Measurements from ENCODE around the gene SLC15A3.

DNA sequence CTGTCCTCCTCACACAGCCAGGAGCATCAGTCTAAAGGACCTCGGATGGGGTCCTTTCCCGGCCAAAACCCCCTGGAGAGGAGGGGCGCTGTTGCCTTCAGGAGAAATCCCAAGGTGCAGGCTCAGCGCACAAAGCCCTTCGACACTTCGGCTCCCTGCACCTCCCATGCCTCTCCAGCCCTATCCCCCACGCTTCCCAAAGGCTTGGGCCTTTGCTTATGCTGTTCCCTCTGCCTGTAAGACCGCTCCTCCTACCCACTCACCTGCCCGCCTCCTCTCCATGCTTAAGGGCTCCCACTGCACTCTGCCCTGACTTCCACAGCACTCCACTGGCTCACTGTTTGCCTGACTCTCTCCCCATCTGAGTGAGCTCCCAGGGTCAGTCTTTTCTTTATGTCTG lies 13.5 kb downstream of the SLC15A3 start:
- TF ChIP-seq, protein P1, sequence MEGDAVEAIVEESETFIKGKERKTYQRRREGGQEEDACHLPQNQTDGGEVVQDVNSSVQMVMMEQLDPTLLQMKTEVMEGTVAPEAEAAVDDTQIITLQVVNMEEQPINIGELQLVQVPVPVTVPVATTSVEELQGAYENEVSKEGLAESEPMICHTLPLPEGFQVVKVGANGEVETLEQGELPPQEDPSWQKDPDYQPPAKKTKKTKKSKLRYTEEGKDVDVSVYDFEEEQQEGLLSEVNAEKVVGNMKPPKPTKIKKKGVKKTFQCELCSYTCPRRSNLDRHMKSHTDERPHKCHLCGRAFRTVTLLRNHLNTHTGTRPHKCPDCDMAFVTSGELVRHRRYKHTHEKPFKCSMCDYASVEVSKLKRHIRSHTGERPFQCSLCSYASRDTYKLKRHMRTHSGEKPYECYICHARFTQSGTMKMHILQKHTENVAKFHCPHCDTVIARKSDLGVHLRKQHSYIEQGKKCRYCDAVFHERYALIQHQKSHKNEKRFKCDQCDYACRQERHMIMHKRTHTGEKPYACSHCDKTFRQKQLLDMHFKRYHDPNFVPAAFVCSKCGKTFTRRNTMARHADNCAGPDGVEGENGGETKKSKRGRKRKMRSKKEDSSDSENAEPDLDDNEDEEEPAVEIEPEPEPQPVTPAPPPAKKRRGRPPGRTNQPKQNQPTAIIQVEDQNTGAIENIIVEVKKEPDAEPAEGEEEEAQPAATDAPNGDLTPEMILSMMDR (IDR thresholded peaks at IDR 0.05): no peak
- TF ChIP-seq POLR2A (IDR thresholded peaks at IDR 0.05): no peak
